Colonic mucosa (tissue), 4 donors: ENCODE measurements around the gene SYT1. TPM values are rescaled to one million over a fixed set of nuclear protein-coding genes. Genes with fewer than 3 reads are reported as not detected.

Experiments used
- DNase-seq: peaks from one replicate; pipeline ENCODE4 v3.0.0-alpha.2; 2020
- H3K27ac ChIP-seq: fragments of 200-600 bp; one replicate; pipeline ENCODE4 v1.8.0; 2021
- H3K27me3 ChIP-seq: fragments of 200-600 bp; one replicate; pipeline ENCODE4 v1.8.0; 2021
- H3K36me3 ChIP-seq: fragments of 200-600 bp; one replicate; pipeline ENCODE4 v1.8.0; 2021
- H3K4me1 ChIP-seq: fragments of 200-600 bp; one replicate; pipeline ENCODE4 v1.8.0; 2021; ENCODE audit warnings: mild to moderate bottlenecking
- H3K4me3 ChIP-seq: fragments of 200-600 bp; one replicate; pipeline ENCODE4 v1.8.0; 2021
- H3K9ac ChIP-seq, 2 donors: one replicate each; pipeline ENCODE4 v1.7.0; 2013; ENCODE audit warnings: control low read depth in 2 of 2, low read depth in 2 of 2, low read length in 2 of 2
- H3K9me3 ChIP-seq: fragments of 200-600 bp; one replicate; pipeline ENCODE4 v1.8.0; 2021
- intact Hi-C: fragments of 100-400 bp; cut with DNase I; formaldehyde crosslinking; loops from one replicate; pipeline ENCODE4 v1.14.1; 2022
- total RNA-seq, 2 donors: library from RNA; stranded (reverse); fragmentation: NEBNext Ultra II Directional in 1 of 2; extraction: Animal tissue kit (Norgen Biotek cat#: 25700) in 1 of 2; gene quantifications; one replicate each; pipeline ENCODE4 v1.2.1, GENCODE V29; 2021
- TF ChIP-seq, protein P1 (sequence below): fragments of 200-600 bp; IDR thresholded peaks from one replicate; pipeline ENCODE4 v1.8.0; 2022; ENCODE audit warnings: antibody characterized with exemption, mild to moderate bottlenecking
- donor health status: healthy.
- donor health status: DM: no; HTN: no; CAD: no.
- donor health status: DM: no; HTN: no; CAD: no.

Gene SYT1
- total RNA-seq, 2 donors from 2014 or later, result 0.94 to 3.2 TPM

GRCh38 chr12:79217306-79217705 lies 352.7 kb downstream of the SYT1 start:
- Histone ChIP-seq H3K9ac (no peak overlapping the region), H3K4me1 (no peaks in the 10 kb centered on the region), H3K9me3 (no peaks in the 10 kb centered on the region), H3K4me3 (no peak overlapping the region), H3K27ac (no peak overlapping the region), H3K27me3 (no peaks in the 10 kb centered on the region), H3K36me3 (no peaks in the 10 kb centered on the region)
- TF ChIP-seq, protein P1, sequence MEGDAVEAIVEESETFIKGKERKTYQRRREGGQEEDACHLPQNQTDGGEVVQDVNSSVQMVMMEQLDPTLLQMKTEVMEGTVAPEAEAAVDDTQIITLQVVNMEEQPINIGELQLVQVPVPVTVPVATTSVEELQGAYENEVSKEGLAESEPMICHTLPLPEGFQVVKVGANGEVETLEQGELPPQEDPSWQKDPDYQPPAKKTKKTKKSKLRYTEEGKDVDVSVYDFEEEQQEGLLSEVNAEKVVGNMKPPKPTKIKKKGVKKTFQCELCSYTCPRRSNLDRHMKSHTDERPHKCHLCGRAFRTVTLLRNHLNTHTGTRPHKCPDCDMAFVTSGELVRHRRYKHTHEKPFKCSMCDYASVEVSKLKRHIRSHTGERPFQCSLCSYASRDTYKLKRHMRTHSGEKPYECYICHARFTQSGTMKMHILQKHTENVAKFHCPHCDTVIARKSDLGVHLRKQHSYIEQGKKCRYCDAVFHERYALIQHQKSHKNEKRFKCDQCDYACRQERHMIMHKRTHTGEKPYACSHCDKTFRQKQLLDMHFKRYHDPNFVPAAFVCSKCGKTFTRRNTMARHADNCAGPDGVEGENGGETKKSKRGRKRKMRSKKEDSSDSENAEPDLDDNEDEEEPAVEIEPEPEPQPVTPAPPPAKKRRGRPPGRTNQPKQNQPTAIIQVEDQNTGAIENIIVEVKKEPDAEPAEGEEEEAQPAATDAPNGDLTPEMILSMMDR, result no peak
- intact Hi-C loops, result no loop called here
- no peak for DNase-seq

GRCh38 chr12:79223210-79223609 lies 358.6 kb downstream of the SYT1 start:
- intact Hi-C loops, result no loop called here
- Histone ChIP-seq H3K4me1 (no peaks in the 10 kb centered on the region), H3K9me3 (no peaks in the 10 kb centered on the region), H3K27me3 (no peaks in the 10 kb centered on the region), H3K36me3 (no peaks in the 10 kb centered on the region), H3K27ac (no peak overlapping the region), H3K9ac (no peak overlapping the region), H3K4me3 (no peak overlapping the region)
- no peak for DNase-seq
- TF ChIP-seq, protein P1, result no peak

DNA sequence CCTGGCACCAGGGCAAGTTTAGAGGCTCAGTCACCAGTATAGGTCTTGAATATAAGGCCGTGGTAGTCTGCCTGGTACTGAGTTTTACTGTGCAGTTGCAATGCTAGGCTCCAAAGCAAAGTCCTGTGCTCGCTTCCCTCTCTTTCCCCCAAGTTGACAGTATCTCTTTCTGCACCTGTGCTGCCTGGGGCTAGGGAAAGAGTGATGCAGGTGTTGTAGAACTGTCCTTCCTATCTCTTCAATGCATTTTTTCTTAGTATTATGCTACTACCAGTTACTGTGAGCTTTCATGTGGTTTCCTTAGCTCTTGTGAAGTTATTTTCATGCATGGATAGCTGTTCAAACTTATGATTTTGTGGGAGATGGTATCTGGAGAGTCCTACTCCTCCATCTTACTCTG lies 359.2 kb downstream of the SYT1 start:
- Histone ChIP-seq H3K4me3 (no peak overlapping the region), H3K9ac (no peak overlapping the region), H3K27me3 (no peaks in the 10 kb centered on the region), H3K36me3 (no peaks in the 10 kb centered on the region), H3K4me1 (no peaks in the 10 kb centered on the region), H3K27ac (no peak overlapping the region), H3K9me3 (no peaks in the 10 kb centered on the region)
- TF ChIP-seq, protein P1, result no peak
- intact Hi-C loops, result no loop called here
- DNase-seq, result no peak

DNA sequence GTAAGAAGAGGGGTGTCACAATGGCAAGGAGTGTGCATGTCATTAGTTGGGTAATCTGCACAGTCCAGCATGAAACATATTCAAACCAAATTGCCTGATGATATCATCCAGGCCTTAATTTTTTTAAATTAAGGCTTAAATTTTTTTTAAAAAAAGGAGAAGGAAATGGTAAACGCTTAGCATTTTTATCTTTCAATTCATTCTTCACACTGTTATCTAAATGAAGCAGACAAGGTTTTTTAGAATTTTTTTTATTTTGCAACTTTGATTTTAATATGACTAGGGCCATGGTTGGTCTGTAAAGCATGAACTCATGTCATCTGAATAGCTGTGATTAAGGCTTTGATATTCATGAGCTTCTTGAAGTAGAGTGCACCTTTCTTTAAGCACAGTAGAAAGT lies 362.5 kb downstream of the SYT1 start:
- Histone ChIP-seq H3K4me1 (no peaks in the 10 kb centered on the region), H3K27ac (no peak overlapping the region), H3K27me3 (no peaks in the 10 kb centered on the region), H3K9me3 (no peaks in the 10 kb centered on the region), H3K36me3 (no peaks in the 10 kb centered on the region), H3K9ac (no peak overlapping the region), H3K4me3 (no peak overlapping the region)
- DNase-seq, result no peak
- TF ChIP-seq, protein P1, result no peak
- intact Hi-C loops, result no loop called here

- Histone ChIP-seq H3K9me3 (no peaks in the 10 kb centered on the region), H3K27ac (no peak overlapping the region), H3K4me3 (no peak overlapping the region), H3K36me3 (no peaks in the 10 kb centered on the region), H3K4me1 (no peaks in the 10 kb centered on the region), H3K9ac (no peak overlapping the region), H3K27me3 (no peaks in the 10 kb centered on the region)
- intact Hi-C loops, result no loop called here
- no peak for DNase-seq
- TF ChIP-seq, protein P1, result no peak
These were observed 363.1 kb downstream of the SYT1 start for GRCh38 chr12:79227646-79228045.

DNA sequence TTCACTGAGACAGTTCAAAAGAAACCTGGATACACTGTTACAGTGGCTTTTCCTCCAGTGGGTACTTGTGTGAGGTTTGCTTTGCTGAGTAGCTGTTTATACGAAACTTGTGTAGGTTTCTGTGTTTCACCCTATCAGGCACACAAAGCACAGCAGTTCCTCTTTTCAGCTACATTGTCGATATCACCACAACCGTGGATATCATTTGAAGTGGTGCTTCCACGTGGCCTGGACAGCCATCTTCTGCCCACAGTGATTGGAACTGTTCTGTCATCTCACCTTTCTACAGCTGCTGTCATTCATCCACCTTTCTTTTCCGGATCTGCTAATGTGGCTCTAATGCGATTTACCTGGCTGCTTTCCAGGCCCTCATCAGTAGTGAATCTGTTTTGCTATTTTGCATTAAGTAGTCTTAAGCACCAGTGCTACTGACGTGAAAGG lies 368.8 kb downstream of the SYT1 start:
- TF ChIP-seq, protein P1, result no peak
- Histone ChIP-seq H3K36me3 (no peaks in the 10 kb centered on the region), H3K27ac (no peak overlapping the region), H3K4me3 (no peak overlapping the region), H3K9me3 (no peaks in the 10 kb centered on the region), H3K27me3 (no peaks in the 10 kb centered on the region), H3K9ac (no peak overlapping the region), H3K4me1 (no peaks in the 10 kb centered on the region)
- DNase-seq, result no peak
- intact Hi-C loops, result no loop called here
